SW480 (cell line): ENCODE measurements around the gene ZMYM4.
A peak's percentile ranks its signal among the peaks of the same experiment; 100 is the strongest.

ENCODE experiments used
- DNase-seq: peaks from one replicate; pipeline ENCODE4 v3.0.0-alpha.2; 2016; ENCODE audit warnings: low spot score

The ZMYM4 gene

GRCh38 chr1:35406103-35406502 lies 137.6 kb downstream of the ZMYM4 start:
- no peak for DNase-seq

GRCh38 chr1:35407743-35408142 lies 139.2 kb downstream of the ZMYM4 start:
- DNase-seq = no peak

- DNase-seq = no peak
Measured at GRCh38 chr1:35408925-35409324, 140.4 kb downstream of the ZMYM4 start.

GRCh38 chr1:35426097-35426586 lies 157.6 kb downstream of the ZMYM4 start:
- DNase-seq = no peak

- no peak for DNase-seq
Measured at GRCh38 chr1:35428360-35428759, 159.9 kb downstream of the ZMYM4 start.

GRCh38 chr1:35430762-35431161 lies 162.3 kb downstream of the ZMYM4 start:
- peak; percentile 34 for DNase-seq

GRCh38 chr1:35431173-35431599 lies 162.7 kb downstream of the ZMYM4 start:
- DNase-seq = peak; percentile 27

- no peak for DNase-seq
Measured at GRCh38 chr1:35432231-35432630, 163.7 kb downstream of the ZMYM4 start.

GRCh38 chr1:35433714-35434113 lies 165.2 kb downstream of the ZMYM4 start:
- DNase-seq = no peak

GRCh38 chr1:35434703-35435102 lies 166.2 kb downstream of the ZMYM4 start:
- DNase-seq = no peak

GRCh38 chr1:35436078-35436477 lies 167.6 kb downstream of the ZMYM4 start:
- no peak for DNase-seq

- no peak for DNase-seq
Measured at GRCh38 chr1:35437200-35437599, 168.7 kb downstream of the ZMYM4 start.

GRCh38 chr1:35439626-35440025 lies 171.1 kb downstream of the ZMYM4 start:
- no peak for DNase-seq

GRCh38 chr1:35441926-35442579 lies 173.5 kb downstream of the ZMYM4 start:
- DNase-seq = no peak

GRCh38 chr1:35442734-35443133 lies 174.2 kb downstream of the ZMYM4 start:
- no peak for DNase-seq

GRCh38 chr1:35443768-35444518 lies 175.4 kb downstream of the ZMYM4 start:
- DNase-seq = no peak

GRCh38 chr1:35444519-35444774 lies 175.9 kb downstream of the ZMYM4 start:
- no peak for DNase-seq

GRCh38 chr1:35447278-35447677 lies 178.8 kb downstream of the ZMYM4 start:
- no peak for DNase-seq

- no peak for DNase-seq
Measured at GRCh38 chr1:35448344-35448801, 179.9 kb downstream of the ZMYM4 start.

- DNase-seq = no peak
Measured at GRCh38 chr1:35449334-35450008, 181.0 kb downstream of the ZMYM4 start.

- peak; percentile 27 for DNase-seq
Measured at GRCh38 chr1:35451125-35451528, 182.6 kb downstream of the ZMYM4 start.

- DNase-seq = no peak
Measured at GRCh38 chr1:35452106-35452774, 183.7 kb downstream of the ZMYM4 start.

- no peak for DNase-seq
Measured at GRCh38 chr1:35453031-35453430, 184.5 kb downstream of the ZMYM4 start.
